Stimulated activated CD4-positive, alpha-beta T cell treated with anti-CD3 and anti-CD28 coated beads, TNF-alpha, amount 100 ng/mL, for 1 hour (primary cell): ENCODE data around the gene ASPHD1.
"Not testable (repeated sequence)": the region's sequence is repeated elsewhere in the genome, so short reads cannot be mapped to it uniquely, and the experiment has no call there.

Experiments
- DNase-seq, 3 donors: peaks; one replicate each; pipeline ENCODE4 v3.0.0-alpha.2; 2020; ENCODE audit warnings: low read depth in 3 of 3, low spot score in 1 of 3

The ASPHD1 gene

DNA sequence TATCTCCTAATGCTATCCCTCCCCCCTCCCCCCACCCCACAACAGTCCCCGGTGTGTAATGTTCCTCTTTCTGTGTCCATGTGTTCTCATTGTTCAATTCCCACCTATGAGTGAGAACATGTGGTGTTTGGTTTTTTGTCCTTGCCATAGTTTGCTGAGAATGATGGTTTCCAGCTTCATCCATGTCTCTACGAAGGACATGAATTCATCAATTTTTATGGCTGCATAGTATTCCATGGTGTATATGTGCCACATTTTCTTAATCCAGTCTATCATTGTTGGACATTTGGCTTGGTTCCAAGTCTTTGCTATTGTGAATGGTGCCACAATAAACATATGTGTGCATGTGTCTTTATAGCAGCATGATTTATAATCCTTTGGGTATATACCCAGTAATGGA, 31.5 kb downstream of the ASPHD1 start:
- not testable (repeated sequence) for DNase-seq

DNA sequence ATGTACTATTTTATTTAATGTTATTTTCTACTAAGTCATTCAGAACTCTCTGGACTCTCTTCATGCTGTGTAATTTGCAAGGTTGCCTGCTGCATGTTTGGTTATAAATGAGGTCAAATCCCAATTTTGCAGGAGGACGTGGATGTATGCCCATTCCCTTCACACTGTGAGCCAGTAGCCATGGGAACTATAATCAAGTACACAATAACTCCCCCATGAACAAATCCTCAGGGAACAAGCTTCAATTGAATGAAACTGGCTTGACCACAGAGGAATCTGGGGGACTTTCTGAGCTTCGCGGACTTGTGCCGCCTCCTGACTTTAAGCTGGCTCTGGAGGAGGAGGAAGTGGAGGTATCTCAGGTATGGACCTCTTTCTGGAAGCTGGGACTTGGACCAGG, 40.4 kb downstream of the ASPHD1 start:
- DNase-seq, result no peak

DNA sequence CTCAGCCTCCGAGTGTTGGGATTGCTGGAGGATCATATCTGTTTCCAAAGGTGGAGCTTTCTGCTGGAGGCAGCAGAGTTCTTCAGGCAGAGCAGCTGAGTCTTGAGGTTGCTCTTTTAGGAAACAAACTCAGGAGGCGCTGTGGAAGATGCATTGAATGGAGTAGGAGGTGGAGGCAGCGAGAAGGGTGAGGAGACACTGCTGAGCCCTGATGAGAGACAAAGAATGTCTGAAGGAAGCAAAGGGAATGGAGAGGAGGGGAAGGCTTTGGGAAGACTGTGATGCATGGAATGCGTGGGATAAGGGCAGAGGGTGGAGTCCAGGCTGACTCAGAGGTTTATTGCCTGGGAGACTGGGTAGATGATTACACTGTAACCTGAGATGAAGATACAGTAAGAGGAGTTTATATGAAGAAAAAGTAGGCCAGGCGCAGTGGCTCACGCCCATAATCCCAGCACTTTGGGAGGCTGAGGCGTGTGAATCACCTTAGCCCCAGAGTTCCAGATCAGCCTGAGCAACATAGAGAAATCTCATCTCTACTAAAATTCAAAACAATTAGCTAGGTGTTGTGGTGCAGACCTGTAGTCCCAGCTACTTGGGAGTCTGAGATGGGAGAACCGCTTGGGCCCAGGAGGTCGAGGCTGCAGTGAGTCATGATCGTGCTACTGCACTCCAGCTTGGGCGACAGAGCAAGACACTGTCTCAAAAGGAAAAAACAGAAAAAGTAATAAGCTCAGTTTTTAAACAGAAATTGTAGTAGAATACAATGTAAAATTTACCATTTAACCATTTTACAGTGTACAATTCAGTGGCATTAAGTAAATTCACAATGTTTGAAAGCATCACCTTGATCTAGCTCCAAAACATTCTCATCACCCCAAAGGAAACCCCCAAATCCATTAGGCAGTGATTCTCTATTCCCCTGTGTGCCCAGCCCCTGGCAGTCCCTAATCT, 43.8 kb downstream of the ASPHD1 start:
- DNase-seq, result no peak

DNA sequence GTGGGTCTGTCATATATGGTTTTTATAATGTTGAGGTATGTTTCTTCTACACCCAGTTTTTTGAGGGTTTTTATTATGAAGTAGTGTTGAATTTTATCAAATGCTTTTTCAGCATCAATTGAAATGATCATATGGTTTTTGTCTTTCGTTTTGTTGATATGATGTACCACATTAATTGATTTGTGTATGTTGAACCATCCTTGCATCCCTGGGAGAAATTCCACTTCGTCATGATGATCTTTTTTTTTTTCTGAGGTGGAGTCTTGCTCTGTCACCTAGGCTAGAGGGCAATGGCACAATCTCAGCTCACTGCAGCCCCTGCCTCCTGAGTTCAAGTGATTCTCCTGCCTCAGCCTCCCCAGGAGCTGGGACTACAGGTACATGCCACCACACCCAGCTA, 47.6 kb downstream of the ASPHD1 start:
- no peak for DNase-seq

DNA sequence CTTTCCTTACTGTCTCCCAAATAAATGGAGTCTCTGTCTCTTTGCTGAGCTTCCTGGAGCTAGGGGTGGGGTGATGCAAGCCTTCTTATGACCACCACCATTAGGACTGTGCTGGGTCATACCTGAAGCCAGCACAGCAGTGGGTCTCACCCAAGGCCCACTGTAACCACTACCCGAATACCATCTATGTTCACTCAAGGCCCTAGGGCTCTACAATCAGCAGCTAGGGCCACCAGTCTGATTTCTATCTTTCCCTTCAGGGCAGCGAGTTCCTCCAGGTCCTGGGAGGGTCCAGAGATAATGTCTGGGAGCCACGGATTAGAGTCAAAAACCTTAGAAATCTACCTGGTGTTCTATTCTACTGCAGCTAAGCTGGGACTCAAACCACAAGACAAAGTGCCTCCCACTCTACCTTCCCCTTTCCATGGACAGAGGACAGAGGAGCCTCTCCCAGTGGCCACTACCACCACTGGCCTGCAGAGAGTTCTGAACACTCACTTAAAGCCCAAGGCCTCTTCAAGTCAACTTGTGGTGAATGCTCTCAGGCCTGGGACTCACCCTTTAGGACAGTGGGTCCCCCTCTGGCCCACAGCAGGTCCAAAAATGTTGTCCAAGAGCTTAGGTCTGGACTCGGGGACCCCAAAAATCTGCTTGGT, 50.6 kb downstream of the ASPHD1 start:
- DNase-seq, result no peak

DNA sequence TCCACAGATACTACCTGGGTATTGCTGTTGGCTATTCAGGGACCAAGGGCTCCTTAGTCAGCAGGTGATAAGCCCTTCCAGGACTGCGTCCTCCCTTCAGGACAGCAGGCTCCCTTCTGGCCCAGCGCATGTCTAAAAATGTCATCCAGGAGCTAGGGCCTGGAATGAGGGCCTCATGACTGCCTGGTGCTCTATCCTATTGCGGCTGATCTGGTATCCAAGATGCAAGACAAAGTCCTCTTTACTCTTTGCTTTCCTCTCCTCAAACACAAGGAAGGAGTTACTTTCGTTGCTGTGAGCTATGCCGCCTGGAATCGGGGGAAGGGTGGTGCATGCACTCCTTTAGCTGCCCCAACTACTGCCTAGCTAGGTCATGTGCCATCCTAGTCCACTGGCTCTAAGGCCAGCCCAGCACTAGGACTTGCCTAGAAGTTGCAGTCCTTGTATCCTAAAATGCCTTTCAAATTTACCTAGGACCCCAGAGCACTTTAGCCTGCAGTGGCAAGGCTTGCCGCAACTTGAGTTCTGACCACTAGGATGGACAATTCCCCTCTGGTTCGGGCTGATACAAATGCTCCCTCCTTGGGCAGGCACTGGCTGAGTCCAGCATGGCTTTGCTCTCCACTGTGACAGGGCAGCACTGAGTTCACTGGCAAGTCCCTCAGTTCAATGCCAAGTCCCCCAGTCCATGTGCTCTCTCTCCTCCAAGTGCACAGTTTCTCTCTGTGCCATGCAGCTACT, 51.5 kb downstream of the ASPHD1 start:
- no peak for DNase-seq
